ENCODE measurements around the gene SARDH. TPM values are rescaled to one million over a fixed set of nuclear protein-coding genes. Genes with fewer than 3 reads are reported as not detected.

Gene SARDH
- total RNA-seq, 1 donor from 2014 or later: 0.20 TPM

GRCh38 chr9:133672503-133673257 is 65.5 kb downstream of the SARDH start:
- no peak for DNase-seq (ENCODE audit: low read depth in 2 of 2)

DNA sequence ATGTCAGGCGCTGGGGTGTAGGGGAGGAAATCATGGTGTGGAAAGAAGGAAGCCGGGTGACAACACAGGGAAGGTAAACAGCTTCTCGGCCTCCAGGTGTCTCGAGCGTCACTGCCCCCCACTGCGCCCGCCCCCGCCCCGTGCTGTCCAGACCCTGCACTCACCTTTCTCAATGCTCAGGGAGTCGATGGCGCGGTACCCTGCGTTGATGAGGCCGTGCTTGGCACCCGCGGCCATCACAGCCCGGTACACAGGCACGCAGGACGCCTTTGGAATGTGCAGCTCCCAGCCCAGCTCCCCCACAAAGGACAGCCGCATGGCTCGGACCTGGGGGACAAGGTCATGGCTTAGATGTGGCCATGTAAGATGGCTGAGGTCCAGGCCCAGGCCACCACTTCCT is 66.8 kb downstream of the SARDH start:
- DNase-seq (ENCODE audit: low read depth in 2 of 2): no peak

DNA sequence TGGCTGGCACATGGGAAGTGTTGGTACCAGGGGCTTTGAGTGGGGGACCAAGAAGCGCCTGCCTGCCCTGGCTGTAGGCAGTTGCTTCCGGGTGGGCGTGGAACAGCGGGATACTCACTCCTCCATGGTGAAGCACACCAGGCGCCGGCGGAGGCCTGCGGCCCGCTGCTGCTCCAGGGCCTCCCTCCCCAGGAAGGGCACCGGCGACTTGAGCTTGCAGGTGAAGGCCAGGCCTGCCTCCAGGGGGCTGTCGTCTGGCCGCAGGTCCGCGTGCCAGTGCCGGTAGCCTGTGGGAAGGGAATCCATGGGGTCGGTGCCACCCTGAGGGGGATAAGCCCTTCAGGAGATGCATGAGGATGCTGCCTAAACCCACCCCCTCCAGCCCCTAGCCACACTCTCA is 67.7 kb downstream of the SARDH start:
- DNase-seq (ENCODE audit: low read depth in 2 of 2): no peak

DNA sequence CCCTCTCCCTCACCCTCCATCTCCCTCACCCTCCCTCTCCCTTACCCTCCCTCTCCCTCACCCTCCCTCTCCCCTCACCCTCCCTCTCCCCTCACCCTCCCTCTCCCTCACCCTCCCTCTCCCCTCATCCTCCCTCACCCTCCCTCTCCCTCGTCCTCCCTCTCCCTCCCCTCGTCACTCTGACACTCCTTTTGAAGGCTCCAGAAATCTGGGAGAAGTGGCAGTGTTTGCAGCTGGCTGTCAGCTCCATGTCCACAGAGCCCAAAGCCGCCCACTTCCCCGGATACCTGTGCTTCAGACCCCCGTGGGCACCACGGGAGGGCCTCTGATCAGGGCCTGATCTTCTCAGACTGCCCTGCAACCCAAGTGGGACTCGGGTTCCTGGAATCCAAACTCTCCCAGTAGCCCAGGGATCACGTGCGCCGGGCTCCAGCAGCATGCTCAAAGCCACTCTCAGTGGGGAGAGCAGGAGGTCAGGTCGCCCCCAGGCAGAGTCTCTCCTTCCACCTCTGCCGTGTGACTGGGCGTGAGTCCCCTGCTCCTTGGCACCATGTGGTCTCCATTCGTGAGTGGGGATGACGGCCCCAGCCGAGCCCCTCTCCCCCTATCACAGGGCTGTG is 68.9 kb downstream of the SARDH start:
- no peak for DNase-seq (ENCODE audit: low read depth in 2 of 2)

- DNase-seq (ENCODE audit: low read depth in 2 of 2): no peak
Measured at GRCh38 chr9:133667759-133668450, 70.2 kb downstream of the SARDH start.

DNA sequence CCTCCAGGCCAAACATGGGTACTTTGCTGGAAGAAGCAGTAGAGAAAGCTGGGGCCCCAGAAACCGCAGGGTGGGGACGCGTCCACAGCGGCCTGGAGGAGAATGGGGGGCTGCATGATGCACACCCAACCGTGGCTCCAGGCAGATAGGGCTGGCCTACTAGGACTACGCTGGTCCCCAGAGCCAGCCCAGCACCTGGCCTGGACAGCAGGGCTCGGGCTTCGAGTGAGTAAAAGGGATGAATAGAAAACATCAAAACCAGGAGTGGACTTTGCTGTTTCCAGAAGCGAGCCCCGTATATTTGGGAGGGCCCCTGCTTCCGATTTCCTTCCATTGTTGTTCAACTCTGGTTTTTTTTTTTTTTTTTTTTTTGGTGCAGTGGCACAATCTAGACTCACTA is 71.3 kb downstream of the SARDH start:
- peak in 1 of 2 donors; percentile 13 for DNase-seq (ENCODE audit: low read depth in 2 of 2)

DNA sequence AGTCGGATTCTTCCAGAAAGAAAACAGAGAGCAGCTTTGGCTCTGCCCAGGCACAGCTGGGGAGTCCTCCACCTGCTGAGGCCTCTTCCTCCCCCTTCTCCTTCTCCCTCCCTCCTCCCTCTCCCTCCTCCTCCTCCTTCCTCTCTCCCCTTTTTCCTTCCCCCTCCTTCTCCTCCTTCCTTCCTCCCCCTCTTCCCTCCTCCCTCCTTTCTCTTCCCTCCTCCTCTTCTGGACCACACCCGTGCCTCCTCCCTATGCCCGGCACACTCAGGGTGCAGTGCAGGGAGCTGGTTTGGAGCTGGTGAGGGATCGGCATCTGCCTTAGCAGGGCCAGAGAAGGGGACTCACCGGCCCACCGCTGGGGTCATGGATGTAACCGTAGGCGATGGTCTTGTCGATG is 71.8 kb downstream of the SARDH start:
- DNase-seq (ENCODE audit: low read depth in 2 of 2): no peak

GRCh38 chr9:133665535-133665934 is 72.6 kb downstream of the SARDH start:
- DNase-seq (ENCODE audit: low read depth in 2 of 2): no peak

- DNase-seq (ENCODE audit: low read depth in 2 of 2): no peak
Measured at GRCh38 chr9:133665096-133665495, 73.1 kb downstream of the SARDH start.

DNA sequence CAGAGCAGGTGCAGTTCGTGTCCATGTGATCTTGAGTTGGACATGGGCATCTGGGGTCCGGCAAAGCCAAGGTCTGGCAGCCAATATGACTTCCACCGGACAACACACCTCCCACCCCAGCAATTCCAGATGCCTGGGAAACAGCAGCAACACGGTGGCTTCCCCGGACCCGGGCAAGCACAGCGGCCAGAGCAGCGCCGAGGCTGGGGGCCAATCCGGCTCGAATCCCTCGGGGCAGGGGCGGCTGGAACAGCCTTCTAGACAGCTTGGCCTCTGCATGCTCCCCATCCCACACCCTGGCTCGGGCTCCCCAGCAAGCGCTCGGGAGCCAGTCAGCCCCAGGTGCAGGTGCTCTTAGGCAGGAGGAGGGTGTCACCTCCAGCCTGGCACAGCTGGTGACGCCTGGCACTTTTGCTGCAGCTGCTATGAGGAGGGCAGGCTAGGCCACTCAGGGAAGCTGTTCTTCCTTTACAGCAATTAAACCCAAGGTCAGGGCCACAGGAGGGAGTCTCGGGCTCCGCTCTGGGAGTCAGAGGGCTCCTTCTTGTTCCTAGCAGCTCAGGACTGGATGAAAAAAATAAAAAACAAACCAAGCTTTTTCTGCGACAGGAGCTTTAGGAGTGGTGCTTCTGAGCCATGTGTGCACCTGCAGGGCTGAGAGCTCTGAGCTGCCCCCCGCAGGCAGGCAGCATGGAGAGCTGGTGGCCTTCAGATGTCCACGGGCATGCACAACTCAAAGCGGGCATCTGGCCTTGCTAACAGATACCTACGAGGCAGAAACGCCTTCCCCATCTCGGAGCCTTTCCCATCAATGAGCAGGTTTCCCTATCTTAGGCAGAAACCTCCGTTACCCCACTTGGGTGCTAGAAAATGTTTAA is 73.7 kb downstream of the SARDH start:
- DNase-seq (ENCODE audit: low read depth in 2 of 2): peak in 1 of 2 donors; percentile 14

GRCh38 chr9:133661846-133662540 is 76.2 kb downstream of the SARDH start:
- no peak for DNase-seq (ENCODE audit: low read depth in 2 of 2)

DNA sequence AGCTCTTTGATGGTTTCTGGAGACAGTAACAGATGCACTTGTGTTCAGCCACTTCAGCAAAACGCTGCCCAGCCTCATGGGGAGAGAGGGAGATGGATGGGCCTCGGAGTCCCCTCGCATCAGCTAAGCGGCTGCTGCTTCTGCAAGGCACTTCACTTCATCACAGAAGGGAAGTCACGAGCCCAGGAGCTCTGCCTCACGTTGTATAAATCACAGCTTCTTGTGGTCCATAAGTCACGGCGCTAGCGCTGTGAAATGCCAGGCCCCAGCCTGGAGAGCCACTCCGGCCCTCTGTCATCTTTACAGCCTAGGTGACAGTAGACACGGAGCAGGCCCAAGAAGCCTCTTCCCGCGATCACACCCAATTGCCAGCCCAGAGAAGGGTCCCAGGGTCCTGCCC is 78.6 kb downstream of the SARDH start:
- DNase-seq (ENCODE audit: low read depth in 2 of 2): no peak

GRCh38 chr9:133658442-133659431 is 79.4 kb downstream of the SARDH start:
- DNase-seq (ENCODE audit: low read depth in 2 of 2): no peak

DNA sequence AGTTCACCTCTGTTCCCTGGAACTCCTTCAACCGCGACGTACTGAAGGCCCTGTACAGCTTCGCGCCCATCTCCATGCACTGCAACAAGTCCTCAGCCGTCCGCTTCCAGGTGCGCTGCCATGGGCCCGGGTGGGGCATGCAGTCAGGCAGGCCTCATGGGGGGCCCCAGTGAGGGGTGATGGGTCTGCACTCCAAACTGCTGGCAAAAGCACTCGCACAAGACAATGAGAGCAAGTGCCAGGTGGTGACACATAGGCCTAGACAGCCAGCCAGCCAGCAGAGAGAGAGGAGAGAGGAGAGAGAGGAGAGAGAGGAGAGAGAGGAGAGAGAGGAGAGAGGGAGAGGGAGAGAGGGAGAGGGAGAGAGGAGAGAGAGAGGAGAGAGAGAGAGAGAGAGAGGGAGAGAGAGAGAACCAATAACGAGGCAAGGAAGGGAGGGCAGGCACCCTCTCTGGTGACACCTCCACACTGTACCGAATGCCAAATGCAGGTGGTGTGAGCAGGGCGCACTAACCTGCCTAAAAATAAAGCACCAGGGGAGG is 81.0 kb downstream of the SARDH start:
- DNase-seq (ENCODE audit: low read depth in 2 of 2): no peak

DNA sequence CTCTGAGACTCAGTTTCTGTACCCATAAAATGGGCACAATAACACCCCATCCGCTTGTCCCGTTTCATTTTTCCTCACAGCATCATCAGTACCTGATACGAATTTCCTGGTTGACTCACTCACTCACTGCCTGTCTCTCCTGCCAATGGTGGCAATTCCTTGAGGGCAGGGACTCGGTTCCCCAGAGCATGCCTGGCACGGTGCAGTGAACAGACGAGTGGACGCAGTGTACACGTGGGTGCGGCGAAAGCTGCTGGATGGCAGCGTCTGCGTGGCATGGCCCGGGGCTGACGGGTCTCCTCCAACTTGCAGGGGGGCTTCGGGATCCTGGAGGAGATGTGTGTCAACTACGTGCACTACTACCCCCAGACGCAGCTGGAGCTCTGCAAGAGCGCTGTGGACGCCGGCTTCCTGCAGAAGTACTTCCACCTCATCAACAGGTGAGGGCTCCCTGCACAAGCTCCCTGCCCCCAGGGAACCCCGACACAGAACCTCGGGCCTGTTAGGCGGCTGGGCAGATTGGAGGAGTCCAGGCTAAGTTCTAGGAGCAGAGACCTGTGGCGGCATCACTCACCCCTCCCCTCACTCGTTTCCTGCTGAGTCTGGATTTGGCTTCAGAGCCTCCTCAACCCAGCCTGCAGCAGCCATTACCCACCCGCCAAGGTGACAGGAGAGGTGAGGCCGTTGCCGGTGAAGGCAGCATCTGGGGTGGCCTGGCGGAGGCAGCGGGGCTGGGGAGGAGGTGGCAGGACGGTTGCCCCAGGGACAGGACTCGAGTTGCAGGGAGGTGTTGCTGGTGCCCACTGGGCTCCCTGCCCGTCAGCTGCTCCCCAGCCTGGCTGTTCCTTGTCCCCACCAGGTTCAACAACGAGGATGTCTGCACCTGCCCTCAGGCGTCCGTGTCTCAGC is 81.7 kb downstream of the SARDH start:
- DNase-seq (ENCODE audit: low read depth in 2 of 2): no peak

DNA sequence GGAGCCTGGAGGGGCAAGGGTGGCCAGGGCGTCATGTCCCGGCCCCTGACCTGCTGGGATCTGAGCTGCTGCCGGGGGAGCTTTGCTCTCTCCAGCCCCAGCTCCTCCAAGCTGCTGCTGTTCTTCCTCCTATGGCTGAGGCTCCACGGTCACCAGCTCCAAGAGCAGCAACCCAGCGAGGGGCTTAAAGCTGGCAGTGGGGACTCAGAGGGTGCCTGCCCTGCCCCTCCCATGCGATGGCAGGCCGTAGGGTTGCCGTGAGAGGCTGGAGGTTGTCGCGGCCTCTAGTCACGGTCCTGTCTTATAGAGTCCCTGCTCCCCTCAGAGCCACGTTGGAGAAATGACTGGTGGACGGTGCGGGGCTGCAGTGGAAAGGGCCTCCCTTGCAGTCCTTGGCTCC is 82.5 kb downstream of the SARDH start:
- no peak for DNase-seq (ENCODE audit: low read depth in 2 of 2)

DNA sequence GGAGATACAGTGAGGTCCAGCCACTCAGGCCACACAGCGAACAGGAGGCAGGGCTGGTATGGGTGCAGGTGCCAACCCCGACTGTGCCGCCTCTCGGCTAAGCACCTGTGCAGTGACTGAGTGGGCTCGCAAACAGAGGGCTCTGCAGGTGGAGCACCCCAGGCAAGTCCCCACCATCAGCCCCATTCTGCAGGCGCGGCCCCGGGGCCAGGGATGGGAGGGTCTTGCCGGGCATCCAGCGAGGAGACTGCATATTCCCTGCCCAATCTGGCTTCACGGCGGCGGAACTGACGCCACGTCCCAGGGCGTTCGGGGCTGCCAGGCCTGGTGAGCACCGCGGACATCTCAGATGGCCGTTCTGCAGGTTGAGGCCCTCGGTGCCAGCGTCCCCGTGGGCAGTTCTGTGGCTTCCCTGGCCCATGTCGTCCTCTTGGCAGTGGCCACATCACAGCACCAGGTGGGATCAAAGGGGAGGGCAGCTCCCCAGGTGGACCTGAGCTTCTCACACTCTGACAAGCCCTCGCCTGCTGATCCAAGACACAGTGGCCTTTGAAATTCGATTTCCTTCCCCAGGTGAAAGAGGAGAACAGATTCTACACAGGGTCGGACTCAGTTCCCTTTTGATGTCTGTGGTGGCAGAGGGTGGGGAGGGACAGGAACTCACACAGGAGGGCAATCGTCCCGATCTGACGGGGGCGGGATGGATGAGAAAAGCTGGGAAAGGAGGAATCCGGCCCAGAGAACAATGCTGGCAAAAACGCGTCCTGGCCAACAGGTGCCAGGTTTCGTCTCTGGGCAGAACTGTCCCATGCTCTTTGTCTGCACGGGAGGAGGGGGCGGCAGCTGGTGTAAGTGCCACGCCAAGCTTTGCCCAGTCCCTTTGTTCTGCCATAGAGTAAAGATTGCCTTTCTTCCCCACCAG is 83.2 kb downstream of the SARDH start:
- DNase-seq (ENCODE audit: low read depth in 2 of 2): no peak

Measured in lung microvascular endothelial cell (primary cell).